Breast epithelium (tissue), 4 donors: ENCODE measurements around the gene UNC5CL. TPM values are rescaled to one million over a fixed set of nuclear protein-coding genes. Genes with fewer than 3 reads are reported as not detected.

Experiments
- DNase-seq, 2 donors: peaks; one replicate each; pipeline ENCODE4 v3.0.0-alpha.2; 2019; ENCODE audit warnings: low spot score in 2 of 2
- H3K27ac ChIP-seq, 2 donors: fragments of 200-600 bp; sonication (generic) in 1 of 2; one replicate each; pipeline ENCODE4 v1.5.1; 2016 to 2019; ENCODE audit warnings: mild to moderate bottlenecking in 1 of 2
- H3K27me3 ChIP-seq, 2 donors: fragments of 200-600 bp; sonication (generic) in 1 of 2; one replicate each; pipeline versions ENCODE4 v1.5.1 to v1.6.0; 2017 to 2019; ENCODE audit warnings: control low read depth in 1 of 2, mild to moderate bottlenecking in 1 of 2
- H3K36me3 ChIP-seq: fragments of 200-600 bp; one replicate; pipeline ENCODE4 v1.5.1; 2019
- H3K4me1 ChIP-seq, 2 donors: fragments of 200-600 bp; sonication (generic); one replicate each; pipeline ENCODE4 v1.5.1; 2016 to 2019; ENCODE audit warnings: control low read depth in 1 of 2
- H3K4me3 ChIP-seq, 3 donors: fragments of 200-600 bp; sonication (generic); 1 replicate in 2 of 3; 2 replicates in 1 of 3; pipeline ENCODE4 v1.5.1; 2016 to 2019; ENCODE audit warnings: mild to moderate bottlenecking in 3 of 3, moderate library complexity in 2 of 3
- H3K9me3 ChIP-seq, 2 donors: fragments of 200-600 bp; sonication (generic) in 1 of 2; one replicate each; pipeline ENCODE4 v1.5.1; 2016 to 2019; ENCODE audit warnings: control low read depth in 1 of 2
- POLR2A ChIP-seq: fragments of 450-650 bp; IDR thresholded peaks from one replicate; pipeline ENCODE4 v1.6.1; 2016; ENCODE audit warnings: antibody characterized with exemption, mild to moderate bottlenecking, moderate library complexity
- POLR2AphosphoS5 ChIP-seq, 3 donors: sonication (generic); formaldehyde crosslinking; IDR thresholded peaks; one replicate each; pipeline ENCODE4 v1.6.1; 2017; ENCODE audit warnings: antibody characterized with exemption in 3 of 3
- intact Hi-C: fragments of 100-400 bp; cut with DNase I; formaldehyde crosslinking; loops from one replicate; pipeline ENCODE4 v1.15.1; 2023; ENCODE audit warnings: low total_unique reads
- total RNA-seq, 3 donors: library from RNA; depleted of rRNA; stranded (reverse); fragments of >200 nt; gene quantifications; one replicate each; pipeline ENCODE4 v1.1.0, GENCODE V29; 2016
- TF ChIP-seq, protein P1 (sequence below), 3 donors: fragments of 450-650 bp; IDR thresholded peaks; one replicate each; pipeline ENCODE4 v1.5.1; 2016 to 2017; ENCODE audit warnings: antibody characterized with exemption in 3 of 3, mild to moderate bottlenecking in 3 of 3, moderate library complexity in 3 of 3

UNC5CL gene
- total RNA-seq, 3 donors from 2014 or later: 1.1 to 2.0 (median 1.8) TPM

DNA sequence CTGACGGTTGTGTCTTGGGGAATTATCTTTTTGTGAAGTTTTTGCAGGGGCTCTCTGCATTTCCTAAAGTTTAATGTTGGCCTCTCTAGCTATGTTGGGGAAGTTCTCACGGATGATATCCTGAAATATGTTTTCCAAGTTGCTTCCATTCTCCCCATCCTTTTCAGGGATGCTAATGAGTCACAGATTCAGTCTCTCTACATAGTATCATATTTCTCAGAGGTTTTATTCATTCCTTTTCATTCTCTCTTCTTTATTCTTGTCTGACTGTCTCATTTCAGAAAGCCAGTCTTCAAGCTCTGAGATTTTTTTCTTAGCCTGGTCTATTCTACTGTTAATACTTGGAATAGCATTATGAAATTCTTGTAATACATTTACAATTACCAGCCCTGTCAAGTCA lies 61.3 kb downstream of the UNC5CL start:
- DNase-seq: no peak
- no peak overlapping the region for H3K4me3 ChIP-seq
- no peak overlapping the region for H3K27ac ChIP-seq
- H3K27me3 ChIP-seq: no peaks in the 10 kb centered on the region
- H3K9me3 ChIP-seq: no peaks in the 10 kb centered on the region
- no peaks in the 10 kb centered on the region for H3K36me3 ChIP-seq
- TF ChIP-seq POLR2A: no peak
- no peaks in the 10 kb centered on the region for H3K4me1 ChIP-seq
- intact Hi-C loops: no loop called here

DNA sequence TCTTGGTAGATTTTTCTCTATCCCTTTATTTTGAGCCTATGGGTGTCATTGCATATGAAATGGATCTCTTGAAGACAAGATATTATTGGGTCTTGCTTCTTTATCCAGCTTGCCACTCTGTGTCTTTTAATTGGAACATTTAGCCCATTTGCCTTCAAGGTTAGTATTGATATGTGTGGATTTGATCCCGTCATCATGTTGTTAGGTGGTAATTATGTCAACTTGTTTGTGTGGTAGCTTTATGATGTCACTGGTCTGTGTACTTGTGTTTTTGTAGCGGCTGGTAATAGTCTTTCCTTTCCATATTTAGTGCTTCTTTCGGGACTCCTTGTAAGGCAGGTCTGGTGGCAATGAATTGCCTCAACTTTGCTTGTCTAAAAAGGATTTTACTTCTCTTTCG lies 61.9 kb downstream of the UNC5CL start:
- Histone ChIP-seq H3K9me3 (peaks cover 0 to 4% of the 10 kb centered on the region in 2 donors), H3K27me3 (no peaks in the 10 kb centered on the region), H3K27ac (no peak overlapping the region), H3K4me3 (no peak overlapping the region), H3K4me1 (no peaks in the 10 kb centered on the region), H3K36me3 (no peaks in the 10 kb centered on the region)
- no peak for DNase-seq
- intact Hi-C loops: no loop called here
- TF ChIP-seq POLR2AphosphoS5 (IDR thresholded peaks at IDR 0.05) (no peak), POLR2A (no peak)
- TF ChIP-seq, protein P1, sequence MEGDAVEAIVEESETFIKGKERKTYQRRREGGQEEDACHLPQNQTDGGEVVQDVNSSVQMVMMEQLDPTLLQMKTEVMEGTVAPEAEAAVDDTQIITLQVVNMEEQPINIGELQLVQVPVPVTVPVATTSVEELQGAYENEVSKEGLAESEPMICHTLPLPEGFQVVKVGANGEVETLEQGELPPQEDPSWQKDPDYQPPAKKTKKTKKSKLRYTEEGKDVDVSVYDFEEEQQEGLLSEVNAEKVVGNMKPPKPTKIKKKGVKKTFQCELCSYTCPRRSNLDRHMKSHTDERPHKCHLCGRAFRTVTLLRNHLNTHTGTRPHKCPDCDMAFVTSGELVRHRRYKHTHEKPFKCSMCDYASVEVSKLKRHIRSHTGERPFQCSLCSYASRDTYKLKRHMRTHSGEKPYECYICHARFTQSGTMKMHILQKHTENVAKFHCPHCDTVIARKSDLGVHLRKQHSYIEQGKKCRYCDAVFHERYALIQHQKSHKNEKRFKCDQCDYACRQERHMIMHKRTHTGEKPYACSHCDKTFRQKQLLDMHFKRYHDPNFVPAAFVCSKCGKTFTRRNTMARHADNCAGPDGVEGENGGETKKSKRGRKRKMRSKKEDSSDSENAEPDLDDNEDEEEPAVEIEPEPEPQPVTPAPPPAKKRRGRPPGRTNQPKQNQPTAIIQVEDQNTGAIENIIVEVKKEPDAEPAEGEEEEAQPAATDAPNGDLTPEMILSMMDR (IDR thresholded peaks at IDR 0.05): no peak

Other genes starting within 250 kb of the UNC5CL start
- gene TSPO2, start 3.2 kb upstream of the UNC5CL start, total RNA-seq: not detected
- gene APOBEC2, start 14.0 kb upstream of the UNC5CL start, total RNA-seq: not detected
- gene OARD1, start 33.1 kb upstream of the UNC5CL start, total RNA-seq: 10 to 100 TPM; 17.0 to 26.2 (median 22.3) TPM
- 10 to 100 TPM; 28.6 to 33.4 (median 29.8) TPM for gene NFYA, start 33.8 kb upstream of the UNC5CL start, total RNA-seq
- gene TREML1, start 115.1 kb upstream of the UNC5CL start, total RNA-seq: 1 to 10 TPM in 1 of 3 donors, under 1 TPM in 2; 0.64 to 1.3 (median 0.98) TPM
- 10 to 100 TPM in 2 of 3 donors, 1 to 10 TPM in 1; 7.7 to 31.6 (median 10.5) TPM for gene TREM2, start 123.9 kb upstream of the UNC5CL start, total RNA-seq
- under 1 TPM in 2 of 3 donors, not detected in 1; under 0.01 to 0.15 TPM for gene TREML2, start 161.9 kb upstream of the UNC5CL start, total RNA-seq
- gene TREML4, start 189.1 kb upstream of the UNC5CL start, total RNA-seq: not detected
- 1 to 10 TPM in 2 of 3 donors, under 1 TPM in 1; 0.98 to 2.8 (median 1.3) TPM for gene TREM1, start 247.5 kb upstream of the UNC5CL start, total RNA-seq